Measurements from ENCODE around the gene SPOCK3. TPM values are rescaled to one million over a fixed set of nuclear protein-coding genes. Genes with fewer than 3 reads are reported as not detected.
A peak's percentile ranks its signal among the peaks of the same experiment; 100 is the strongest.

The SPOCK3 gene
- total RNA-seq, 6 experiments from 2014 or later, result 0.27 to 0.95 (median 0.56) TPM; not detected in 3

DNA sequence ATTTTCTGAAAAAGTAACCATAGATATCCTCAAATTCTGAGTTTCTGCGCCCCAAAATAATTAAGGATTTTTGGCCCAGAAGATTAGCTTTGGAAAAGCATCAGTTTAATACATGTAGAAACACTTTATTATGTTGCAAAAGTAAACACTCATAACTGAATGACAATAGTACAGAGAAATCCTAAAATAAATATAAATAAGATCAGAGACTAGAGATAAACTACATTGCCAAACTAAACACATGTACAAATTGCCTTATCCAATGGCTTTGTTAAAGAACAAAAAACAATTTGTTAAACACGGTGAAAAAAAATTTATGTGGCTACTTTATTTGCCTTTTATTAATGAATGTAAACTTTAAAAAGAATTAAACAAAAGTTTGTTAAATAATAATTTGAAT, 17.5 kb downstream of the SPOCK3 start:
- Histone ChIP-seq H3K9me3 (no peaks in the 10 kb centered on the region), H3K36me3 (no peaks in the 10 kb centered on the region), H3K4me3 (no peak overlapping the region), H3K4me1 (no peaks in the 10 kb centered on the region), H3K27me3 (no peaks in the 10 kb centered on the region), H3K27ac (no peak overlapping the region)
- no peak for DNase-seq
- intact Hi-C loops (cut with DNase I), result no loop called here
- no peak for ATAC-seq
- TF ChIP-seq, protein P1, sequence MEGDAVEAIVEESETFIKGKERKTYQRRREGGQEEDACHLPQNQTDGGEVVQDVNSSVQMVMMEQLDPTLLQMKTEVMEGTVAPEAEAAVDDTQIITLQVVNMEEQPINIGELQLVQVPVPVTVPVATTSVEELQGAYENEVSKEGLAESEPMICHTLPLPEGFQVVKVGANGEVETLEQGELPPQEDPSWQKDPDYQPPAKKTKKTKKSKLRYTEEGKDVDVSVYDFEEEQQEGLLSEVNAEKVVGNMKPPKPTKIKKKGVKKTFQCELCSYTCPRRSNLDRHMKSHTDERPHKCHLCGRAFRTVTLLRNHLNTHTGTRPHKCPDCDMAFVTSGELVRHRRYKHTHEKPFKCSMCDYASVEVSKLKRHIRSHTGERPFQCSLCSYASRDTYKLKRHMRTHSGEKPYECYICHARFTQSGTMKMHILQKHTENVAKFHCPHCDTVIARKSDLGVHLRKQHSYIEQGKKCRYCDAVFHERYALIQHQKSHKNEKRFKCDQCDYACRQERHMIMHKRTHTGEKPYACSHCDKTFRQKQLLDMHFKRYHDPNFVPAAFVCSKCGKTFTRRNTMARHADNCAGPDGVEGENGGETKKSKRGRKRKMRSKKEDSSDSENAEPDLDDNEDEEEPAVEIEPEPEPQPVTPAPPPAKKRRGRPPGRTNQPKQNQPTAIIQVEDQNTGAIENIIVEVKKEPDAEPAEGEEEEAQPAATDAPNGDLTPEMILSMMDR (IDR thresholded peaks at IDR 0.05), result no peak
- no peak for TF ChIP-seq POLR2A (IDR thresholded peaks at IDR 0.05)
- 56% methylated on average over 2 of the region's 2 CpGs for WGBS (ENCODE audit: insufficient coverage, low coverage, low lambda C conversion rate, missing lambda C conversion rate)

- no peak for ATAC-seq
- intact Hi-C loops (cut with DNase I), result no loop called here
- no peaks in the 10 kb centered on the region for H3K27me3 ChIP-seq
- DNase-seq, result no peak
- WGBS (ENCODE audit: insufficient coverage, low coverage, low lambda C conversion rate, missing lambda C conversion rate), result 62% methylated on average over 1 of the region's 2 CpGs
- no peak for TF ChIP-seq POLR2A (IDR thresholded peaks at IDR 0.05)
- TF ChIP-seq, protein P1 (IDR thresholded peaks at IDR 0.05), result no peak
- H3K4me1 ChIP-seq, result no peaks in the 10 kb centered on the region
- H3K4me3 ChIP-seq, result no peak overlapping the region
- H3K9me3 ChIP-seq, result no peaks in the 10 kb centered on the region
- H3K27ac ChIP-seq, result no peak overlapping the region
- H3K36me3 ChIP-seq, result no peaks in the 10 kb centered on the region
Observed at GRCh38 chr4:167210166-167210565, 24.1 kb downstream of the SPOCK3 start.

GRCh38 chr4:167196344-167197012, 37.8 kb downstream of the SPOCK3 start:
- peak in 1 of 4 donors; percentile 67 for ATAC-seq
- Histone ChIP-seq H3K36me3 (no peaks in the 10 kb centered on the region), H3K27ac (no peak overlapping the region), H3K9me3 (no peaks in the 10 kb centered on the region), H3K27me3 (no peaks in the 10 kb centered on the region), H3K4me3 (no peak overlapping the region), H3K4me1 (no peaks in the 10 kb centered on the region)
- DNase-seq, result no peak
- TF ChIP-seq, protein P1 (IDR thresholded peaks at IDR 0.05), result no peak
- TF ChIP-seq POLR2A (IDR thresholded peaks at IDR 0.05), result no peak
- intact Hi-C loops (cut with DNase I), result no loop called here
- WGBS (ENCODE audit: insufficient coverage, low coverage, low lambda C conversion rate, missing lambda C conversion rate), result 50% methylated on average over 1 of the region's 1 CpG

- Histone ChIP-seq H3K27me3 (no peaks in the 10 kb centered on the region), H3K9me3 (no peaks in the 10 kb centered on the region), H3K36me3 (no peaks in the 10 kb centered on the region), H3K4me3 (no peak overlapping the region), H3K4me1 (no peaks in the 10 kb centered on the region), H3K27ac (no peak overlapping the region)
- DNase-seq, result no peak
- intact Hi-C loops (cut with DNase I), result no loop called here
- ATAC-seq, result no peak
- WGBS (ENCODE audit: insufficient coverage, low coverage, low lambda C conversion rate, missing lambda C conversion rate), result 69% methylated on average over 2 of the region's 2 CpGs
- no peak for TF ChIP-seq POLR2A (IDR thresholded peaks at IDR 0.05)
- TF ChIP-seq, protein P1 (IDR thresholded peaks at IDR 0.05), result no peak
Observed at GRCh38 chr4:167190379-167190778, 43.9 kb downstream of the SPOCK3 start.

Data from right lobe of liver (tissue), 6 donors.